NCI-H748 treated with DMSO at 0.1 percent for 48 hours (cell line): ENCODE data around the gene IFT52.

ENCODE experiments used
- DNase-seq: peaks from one replicate; lab custom pipeline; 2025; lab: John Stamatoyannopoulos, UW

The IFT52 gene

DNA sequence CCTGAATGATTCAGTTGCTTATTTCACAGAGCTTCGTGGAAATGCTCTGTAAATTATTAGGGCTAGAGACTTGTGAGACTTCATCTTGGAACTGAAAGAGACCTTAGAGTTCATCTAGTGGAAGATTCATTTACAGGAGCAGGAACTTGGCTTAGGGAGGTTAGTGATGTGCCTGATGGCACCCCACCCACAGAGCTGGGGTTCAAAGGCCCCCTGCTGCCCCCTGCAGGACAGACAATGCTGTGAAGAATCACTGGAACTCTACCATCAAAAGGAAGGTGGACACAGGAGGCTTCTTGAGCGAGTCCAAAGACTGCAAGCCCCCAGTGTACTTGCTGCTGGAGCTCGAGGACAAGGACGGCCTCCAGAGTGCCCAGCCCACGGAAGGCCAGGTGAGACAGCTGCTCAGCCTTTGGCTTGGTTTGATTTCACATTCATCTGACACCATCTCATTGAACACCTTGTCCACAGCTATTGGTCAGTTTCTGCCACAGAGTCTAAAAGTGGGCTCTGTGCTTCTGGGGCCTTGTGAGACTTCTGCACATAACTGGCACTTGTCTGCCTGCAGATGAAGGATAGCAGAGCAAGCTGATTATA lies 101.3 kb downstream of the IFT52 start:
- DNase-seq = no peak

DNA sequence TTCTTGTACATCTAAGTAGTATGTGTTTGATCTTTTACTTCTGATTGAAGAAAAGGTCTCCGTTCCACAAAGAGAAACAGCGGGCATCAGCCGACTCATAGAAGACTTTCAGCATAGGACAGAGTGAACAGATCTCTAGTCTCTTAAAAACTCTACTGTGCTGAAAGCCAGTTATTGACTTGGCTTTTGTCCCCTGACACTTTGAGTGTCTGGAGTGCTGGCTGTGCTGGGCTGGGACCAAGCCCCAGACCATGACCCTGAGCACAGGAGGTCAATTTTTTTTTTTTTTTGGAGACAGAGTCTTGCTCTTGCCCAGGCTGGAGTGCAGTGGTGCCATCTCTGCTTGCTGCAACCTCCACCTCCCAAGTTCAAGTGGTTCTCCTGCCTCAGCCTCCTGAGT lies 104.0 kb downstream of the IFT52 start:
- DNase-seq = no peak

DNA sequence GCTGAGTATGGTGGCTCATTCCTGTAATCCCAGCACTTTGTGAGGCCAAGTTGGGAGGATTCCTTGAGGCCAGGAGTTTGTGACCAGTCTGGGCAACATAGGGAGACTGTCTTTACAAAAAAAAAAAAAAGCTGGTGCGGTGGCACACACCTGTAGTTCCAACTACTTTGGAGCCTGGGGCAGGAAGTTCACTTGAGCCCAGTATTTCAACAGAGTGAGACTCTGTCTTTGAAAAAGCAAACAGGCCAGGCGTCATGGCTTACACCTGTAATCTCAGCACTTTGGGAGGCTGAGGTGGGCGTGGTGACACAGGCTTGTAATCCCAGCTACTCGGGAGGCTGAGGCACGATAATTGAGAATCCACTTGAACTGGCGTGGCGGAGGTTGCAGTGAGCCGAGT lies 104.8 kb downstream of the IFT52 start:
- DNase-seq = no peak
